GM19397 (cell line): Measurements from ENCODE around the gene CIRBP.
"Not testable (repeated sequence)": the region's sequence is repeated elsewhere in the genome, so short reads cannot be mapped to it uniquely, and the experiment has no call there.

ENCODE experiments used
- ATAC-seq: cut with Tn5 transposase; IDR thresholded peaks from one replicate; pipeline ENCODE4 v1.9.1; 2021; ENCODE audit warnings: mild to moderate bottlenecking, moderate library complexity; ENCODE audit not compliant: unreplicated experiment

Gene CIRBP

DNA sequence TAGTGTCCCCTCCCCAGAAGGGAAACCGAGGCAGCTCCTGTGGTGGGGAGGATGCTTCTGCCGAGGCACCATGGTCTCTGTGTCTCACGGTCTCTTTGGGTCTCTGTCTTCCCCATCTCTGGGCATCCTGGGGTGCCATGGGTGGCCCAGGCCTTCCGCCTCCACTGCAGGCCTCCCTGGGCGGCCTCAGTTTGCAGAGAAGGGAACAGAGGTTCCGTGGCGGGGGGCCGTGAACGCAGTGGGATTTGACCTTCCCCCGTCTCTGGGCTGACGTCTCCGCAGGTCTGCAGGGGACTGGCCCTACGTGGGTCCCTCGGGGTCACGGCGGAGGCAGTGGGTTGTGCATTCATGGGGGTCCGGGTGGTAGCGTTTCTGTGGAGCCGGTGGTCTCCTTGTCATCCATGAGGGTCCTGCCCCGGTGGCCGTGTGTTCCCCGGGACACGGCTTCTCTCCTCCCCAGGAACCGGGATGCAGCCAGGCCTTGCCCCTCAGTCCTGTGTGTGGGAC, 21.1 kb downstream of the CIRBP start:
- no peak for ATAC-seq

DNA sequence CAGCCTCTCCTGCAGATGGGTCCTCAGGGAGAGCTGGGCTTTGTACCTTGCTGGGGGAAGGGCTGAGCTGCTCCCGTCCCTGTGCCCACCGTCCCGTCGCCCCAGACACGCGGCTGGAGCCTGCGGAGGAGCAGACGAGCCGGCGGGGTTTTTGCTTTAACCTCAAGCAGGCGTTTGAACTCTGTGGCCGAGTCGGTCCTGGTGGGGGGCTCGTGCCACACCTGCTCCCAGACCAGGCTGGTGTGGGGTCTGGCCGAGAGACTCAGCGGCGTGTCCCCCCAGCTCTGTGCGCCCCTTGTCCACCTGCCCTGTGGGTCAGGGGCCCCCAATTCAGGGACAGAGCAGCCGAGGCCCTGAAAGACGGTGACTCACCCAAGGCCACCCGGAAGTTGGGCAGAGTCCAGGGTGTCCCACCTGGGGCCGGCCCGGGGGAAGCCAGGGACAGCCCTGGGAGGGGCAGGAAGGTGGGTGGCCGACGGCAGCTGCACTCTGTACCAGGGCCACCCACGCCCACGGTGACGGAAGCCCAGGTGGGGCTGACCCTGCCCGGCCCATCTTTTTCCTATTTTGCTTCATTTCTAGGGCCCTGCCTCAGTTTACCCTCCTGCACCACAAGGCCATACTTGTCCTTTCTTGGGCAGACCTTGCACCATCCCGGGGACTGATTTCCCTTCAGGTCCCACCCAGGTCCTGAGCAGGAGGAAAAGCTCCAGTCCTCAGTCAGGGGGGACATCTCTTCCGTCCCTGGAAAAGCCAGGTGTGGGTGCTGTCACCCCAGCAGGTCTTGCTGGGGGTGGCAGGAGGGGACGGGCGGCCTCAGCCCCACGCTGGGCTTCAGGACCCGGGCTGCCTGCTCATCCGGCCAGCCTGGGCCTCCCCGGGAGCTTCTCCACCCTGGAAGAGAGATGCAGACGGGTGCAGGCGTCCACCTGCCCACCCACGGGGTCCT, 21.8 kb downstream of the CIRBP start:
- no peak for ATAC-seq

DNA sequence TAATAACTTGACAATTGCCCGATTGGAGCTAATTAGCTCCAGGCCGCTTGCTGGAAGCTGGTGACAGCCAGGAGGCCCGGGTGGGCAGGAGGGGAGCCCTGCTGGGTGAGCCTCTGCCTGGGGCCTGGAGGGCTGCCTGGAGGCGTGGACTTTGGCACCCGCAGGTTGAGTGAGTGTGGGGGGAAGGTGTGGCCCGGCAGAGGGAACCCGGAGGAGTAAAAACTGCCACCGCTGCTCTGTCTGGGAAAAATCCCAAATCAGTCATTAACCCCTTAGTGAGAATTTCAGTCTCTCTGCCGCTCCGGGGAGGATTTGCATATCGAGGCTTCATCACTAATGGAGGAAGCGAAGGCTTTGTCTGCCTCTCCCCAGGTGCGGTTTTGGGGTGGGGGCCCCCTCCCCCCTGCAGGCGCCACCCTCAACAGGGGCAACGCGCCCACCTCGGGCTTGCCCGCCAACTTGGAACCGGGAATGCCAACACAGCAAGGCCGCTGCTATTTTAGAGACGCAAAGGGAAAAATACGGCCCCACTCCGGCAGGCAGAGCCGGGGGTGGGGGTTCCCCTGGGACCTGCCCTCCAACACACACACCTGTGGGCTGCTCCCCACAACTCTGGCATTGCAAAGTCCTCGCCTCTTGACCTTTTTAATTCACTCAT, 22.8 kb downstream of the CIRBP start:
- ATAC-seq: no peak

DNA sequence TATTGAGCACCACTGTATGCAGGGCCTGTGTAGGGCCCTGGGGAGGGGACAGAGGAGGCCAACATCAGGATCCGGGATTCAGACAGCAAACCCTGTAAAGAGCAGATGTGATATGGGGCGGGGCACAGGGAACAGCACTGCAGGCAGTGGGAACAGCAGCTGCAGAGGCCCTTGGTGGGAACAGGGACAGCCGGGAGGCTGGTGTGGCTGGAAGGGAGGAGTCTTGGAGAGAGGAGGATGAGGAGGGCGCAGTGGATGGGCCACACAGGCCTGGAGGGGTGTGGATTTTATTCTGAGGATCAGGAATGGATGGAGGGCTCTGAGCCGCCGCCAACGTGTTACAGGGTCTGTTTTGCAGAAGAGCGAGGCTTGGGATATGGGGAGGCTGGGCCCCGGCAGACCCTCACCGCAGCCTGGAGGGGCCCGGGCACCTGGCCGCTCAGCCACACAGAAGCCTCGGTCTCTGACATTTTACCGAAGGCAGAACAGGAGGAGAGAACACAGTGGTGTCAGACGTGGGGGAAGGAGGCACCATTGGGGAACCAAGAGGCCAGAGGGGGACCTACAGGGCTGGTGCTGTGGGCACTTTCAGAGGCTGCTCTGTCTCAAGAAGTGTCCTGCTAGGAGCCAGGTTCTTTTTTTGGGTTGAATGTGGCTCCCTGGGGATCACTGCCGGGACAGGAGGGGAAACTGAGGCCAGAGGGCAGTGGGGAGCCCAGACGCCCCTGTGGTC, 23.5 kb downstream of the CIRBP start:
- ATAC-seq: no peak

DNA sequence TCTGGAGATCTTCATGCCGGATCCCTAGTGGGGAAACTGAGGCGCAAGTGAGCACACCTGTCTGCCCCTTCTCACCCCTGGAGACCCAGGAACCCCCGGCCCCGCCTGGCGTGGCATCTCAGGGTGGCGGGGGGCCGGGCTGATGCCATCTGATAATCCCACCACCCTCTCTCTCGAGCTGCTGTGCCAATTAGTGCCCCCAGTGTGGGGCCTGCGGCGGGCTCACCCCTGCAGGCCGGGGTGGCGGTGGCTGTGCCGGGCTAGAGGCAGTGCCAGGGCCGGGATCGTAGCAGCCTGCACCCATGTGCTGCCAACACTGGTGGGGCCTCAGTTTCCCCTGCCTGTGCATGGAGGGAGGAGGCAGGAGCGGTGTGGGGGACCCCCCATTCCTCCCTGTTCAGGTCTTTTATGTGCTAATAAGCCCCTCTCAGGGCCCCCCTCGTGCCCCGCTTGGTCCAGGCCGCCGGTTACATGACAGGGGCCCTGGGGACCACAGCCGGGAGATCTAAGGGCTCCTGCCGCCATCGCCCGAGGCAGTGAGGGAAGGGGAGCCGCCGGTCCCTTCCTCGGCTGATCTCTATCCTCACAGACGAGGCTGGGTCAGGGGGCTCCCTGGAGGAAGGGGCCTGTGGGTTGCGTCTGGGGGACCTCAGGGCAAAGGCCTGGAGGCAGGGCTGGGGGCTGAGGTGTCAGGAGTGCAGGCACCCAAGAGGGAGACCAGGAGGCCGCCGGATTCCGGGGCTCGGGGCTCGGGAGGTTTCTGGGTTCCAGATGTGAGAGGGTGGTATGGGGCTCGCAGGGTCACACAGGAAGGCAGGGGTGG, 24.9 kb downstream of the CIRBP start:
- ATAC-seq: no peak

DNA sequence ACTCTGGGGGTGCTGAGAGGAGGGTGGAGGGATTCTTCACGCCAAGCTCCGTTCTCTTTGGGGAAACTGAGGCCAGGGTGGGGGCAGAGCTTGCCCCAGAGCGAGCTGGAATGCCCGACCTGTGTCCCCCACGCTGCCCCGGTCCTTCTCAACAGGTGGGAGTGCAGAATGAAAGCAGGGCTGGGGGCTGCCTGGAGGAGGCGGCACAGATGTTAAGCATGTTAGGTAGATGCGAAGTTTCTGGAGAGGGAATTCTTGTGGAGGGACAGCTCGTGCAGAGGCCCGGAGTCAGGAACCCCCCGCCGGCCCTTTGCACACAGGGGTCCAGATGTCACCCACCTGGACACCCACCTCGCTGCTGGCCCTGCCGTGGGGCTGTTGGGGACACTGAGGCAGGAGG, 25.6 kb downstream of the CIRBP start:
- no peak for ATAC-seq

DNA sequence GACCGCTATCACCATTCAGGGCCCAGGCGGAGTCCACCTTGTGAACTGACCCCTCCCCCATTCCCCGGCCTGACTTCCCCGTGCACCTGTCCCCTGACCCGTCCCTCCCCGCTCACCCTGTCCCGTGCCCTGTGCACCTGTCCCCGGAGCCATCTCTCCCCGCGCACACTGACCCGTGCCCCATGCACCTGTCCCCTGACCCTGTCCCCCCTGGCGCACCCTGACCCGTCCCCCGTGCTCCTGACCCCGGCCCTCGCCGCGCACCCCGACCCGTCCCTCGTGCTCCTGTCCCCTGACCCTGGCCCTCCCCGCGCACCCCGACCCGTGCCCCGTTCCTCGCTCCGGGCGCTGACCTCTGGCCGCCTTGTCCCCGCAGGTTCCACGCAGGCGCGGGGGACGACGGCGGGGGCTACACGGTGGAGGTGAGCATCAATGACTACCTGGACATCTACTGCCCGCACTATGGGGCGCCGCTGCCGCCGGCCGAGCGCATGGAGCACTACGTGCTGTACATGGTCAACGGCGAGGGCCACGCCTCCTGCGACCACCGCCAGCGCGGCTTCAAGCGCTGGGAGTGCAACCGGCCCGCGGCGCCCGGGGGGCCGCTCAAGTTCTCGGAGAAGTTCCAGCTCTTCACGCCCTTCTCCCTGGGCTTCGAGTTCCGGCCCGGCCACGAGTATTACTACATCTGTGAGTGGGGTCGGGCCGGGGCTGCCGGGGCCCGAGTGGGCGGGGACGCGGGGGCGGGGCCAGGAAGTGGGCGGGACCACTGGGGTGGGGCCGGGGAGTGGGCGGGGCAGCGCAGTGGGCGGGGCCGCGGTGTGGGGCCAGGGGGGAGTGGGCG, 26.3 kb downstream of the CIRBP start:
- ATAC-seq: no peak

DNA sequence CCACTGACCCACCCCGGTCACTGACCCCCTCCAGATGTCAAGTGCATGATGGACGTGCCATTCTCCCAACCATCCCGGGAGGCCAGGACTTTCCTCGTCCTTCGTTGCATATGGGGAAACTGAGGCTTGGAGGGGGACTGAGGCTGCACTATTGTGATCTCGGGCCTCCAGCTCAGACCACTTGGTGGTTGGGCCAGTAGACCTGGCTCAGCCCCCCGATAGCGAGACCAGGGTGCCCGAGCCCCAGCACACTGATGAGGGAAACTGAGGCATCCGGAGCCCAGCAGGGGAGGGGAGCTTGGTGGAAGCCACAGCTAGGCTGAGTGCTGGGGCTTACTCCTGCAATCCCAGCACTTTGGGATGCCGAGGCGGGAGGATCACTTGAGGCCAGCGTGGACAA, 26.9 kb downstream of the CIRBP start:
- no peak for ATAC-seq

DNA sequence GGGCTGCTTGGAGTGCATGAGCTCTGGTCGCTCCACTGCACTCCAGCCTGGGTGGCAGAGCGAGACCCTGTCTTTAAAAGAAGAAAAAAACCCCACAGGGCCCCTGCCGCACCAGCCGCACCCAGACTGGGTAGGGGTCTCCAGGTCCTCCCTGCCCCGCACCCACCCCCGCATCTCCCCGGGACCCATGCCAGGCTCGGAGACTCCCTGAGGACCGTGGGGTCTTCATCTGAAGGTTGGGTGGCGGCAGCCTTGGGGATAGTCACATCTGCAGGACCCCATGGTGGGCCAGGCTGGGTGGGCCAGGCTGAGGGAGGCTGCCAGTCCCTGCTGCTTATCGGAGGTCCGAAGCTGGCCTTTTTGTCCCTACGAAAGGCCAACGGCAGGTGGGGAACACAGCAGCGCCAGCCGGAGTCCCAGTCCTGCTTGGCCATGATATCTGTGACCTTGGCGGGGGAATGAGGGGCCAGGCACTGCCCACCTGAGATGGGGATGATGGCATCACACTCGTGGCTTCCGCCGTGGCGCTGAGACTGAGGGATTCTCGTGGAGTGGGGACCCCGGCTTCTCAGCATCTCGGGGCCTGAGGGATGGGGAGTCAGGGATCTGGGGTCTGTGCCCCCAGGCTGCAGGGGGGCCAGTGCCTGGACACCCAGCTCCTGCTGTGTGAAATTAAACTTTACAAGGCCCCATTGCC, 27.6 kb downstream of the CIRBP start:
- no peak for ATAC-seq

DNA sequence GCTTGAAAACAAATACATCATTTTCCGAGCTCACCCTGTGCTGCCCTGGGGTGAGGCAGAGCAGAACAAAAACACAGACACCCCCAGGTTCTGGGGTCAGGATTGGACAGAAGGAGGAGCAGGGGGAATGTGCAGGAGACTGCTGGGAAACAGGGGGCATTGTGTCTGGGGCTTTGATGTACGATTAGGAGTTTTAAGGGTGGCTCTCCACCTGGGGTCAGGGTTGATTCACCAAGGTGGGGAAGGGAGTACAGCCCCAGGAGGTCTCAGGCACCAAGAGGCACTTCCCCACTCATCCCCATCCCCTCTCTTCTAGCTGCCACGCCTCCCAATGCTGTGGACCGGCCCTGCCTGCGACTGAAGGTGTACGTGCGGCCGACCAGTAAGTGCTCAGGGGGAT, 29.1 kb downstream of the CIRBP start:
- no peak for ATAC-seq

DNA sequence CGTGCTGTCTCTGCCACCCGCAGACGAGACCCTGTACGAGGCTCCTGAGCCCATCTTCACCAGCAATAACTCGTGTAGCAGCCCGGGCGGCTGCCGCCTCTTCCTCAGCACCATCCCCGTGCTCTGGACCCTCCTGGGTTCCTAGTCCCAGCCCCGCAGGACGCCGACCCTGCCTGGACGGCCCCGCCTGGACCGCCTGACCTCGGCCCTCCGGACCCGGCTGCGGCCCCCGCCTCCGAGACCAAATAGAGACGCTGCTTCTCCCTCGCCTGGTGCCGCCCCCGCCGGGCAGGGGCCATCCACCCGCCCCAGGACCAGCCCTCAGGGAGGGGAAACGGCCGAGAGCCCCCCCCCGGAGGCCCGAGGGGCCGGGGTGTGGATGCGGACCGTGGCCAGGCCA, 30.7 kb downstream of the CIRBP start:
- no peak for ATAC-seq

DNA sequence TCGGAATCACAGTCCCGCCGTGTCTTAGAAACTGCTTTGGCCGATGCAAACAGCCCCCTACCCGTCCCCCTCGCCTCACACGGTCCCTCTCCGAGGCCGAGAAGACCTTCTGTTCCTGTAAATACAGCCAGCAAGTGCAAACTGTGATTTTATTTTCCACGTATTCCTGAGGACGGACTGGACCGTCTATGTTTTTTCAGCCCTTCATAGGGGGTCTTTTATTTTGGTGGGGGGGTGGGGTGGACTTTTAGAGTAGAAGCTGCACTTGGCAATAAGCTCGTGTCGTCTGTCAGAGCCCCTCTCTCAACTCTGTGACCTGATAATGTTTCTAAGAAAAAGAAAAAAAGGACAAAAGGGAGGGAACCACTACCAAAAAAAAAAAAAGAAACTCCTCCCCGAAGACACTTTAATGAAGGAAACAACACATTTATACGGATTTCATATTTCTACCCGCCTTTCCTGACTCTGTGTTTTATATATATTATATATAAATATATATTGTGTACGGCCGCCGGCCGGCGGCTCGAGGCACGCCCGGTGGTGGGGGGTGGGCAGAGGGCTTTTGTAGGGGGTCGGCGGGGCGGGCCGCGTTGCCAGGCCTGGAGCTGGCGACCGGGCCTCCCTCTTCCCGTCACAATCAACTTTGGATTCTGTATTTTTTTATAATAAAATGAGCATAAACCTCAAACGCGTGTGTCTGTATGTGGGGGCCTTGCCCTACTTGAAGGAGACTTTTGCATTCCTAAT, 31.8 kb downstream of the CIRBP start:
- ATAC-seq: no peak

DNA sequence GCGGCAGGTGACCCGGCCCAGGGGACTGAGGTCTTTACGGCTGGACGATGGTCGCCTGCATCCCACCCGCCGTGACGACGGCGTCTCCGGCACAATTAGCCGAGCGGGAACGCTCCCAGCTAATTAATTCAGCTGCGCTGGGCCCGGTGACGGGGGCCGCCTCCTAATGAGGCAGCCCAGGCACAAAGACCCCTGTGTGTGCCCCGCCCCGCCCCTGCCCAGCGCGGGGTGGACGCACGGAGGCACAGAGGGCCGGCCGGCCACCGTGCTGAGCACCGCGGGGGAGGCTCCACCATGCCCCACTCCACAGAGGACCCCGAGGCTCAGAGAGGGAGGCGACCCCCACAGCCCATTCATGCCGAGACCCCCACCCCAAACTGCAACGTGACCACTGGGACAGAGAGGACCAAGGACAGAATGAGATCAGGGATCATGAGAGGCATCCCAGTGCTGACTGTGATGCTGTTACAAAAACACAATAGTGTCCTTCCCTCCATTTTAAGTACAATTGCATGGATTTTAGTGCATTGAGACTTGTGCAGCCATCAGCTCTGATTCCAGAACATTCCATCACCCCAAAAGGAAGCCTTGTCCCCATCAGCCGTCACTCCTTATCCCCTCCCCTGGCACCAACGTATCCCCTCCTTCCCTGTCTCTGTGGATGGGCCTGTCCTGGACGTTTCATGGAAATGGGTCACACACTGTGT, 33.6 kb downstream of the CIRBP start:
- ATAC-seq: no peak

DNA sequence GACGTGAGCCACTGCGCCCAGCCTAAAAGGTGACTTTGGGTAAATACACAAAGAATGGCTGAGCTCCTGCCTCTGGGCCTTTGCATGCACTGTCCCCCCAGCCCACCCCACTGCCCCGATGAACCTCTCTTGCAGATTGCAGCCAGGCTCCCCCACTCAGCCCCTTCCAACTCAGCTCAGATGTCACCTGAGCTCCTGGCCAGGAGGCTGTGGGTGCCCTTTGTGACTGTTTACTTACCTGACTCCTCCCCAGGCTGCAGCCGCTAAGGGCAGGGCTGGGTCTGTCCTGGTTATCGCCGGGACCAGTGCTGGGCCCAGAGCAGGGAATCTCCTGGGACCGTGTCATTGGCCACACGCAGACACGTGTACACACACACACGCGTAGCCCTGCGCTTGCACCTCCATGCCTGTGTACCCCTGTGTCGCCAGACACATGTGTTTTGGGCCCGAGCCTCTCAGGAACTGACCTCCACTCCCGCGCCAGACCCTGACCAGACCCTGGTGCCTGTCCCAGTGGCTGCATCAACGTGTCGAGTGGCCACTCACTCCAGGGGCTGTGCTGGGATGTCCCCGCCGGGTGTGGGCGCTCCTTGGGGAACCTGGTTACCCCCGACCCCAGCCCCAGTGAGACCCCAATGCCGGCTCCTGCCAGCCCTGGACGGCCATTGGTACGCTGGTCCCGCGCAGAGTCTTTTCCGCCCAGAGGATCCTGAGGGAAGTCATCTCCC, 35.2 kb downstream of the CIRBP start:
- ATAC-seq: no peak

DNA sequence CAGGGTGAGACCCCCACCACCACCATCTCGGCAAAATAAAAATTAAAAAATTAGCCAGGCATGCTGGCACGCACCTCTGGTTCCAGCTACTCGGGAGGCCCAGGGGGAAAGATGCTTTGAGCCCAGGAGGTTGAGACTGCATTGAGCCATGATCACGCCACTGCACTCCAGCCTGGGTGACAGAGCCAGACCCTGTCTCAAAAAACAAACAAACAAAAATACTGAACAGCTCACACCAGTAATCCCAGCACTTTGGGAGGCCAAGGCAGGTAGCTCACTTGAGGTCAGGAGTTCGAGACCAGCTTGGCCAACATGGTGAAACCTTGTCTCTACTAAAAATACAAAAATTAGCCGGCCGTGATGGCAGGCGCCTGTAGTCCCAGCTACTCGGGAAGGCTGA, 36.2 kb downstream of the CIRBP start:
- not testable (repeated sequence) for ATAC-seq

DNA sequence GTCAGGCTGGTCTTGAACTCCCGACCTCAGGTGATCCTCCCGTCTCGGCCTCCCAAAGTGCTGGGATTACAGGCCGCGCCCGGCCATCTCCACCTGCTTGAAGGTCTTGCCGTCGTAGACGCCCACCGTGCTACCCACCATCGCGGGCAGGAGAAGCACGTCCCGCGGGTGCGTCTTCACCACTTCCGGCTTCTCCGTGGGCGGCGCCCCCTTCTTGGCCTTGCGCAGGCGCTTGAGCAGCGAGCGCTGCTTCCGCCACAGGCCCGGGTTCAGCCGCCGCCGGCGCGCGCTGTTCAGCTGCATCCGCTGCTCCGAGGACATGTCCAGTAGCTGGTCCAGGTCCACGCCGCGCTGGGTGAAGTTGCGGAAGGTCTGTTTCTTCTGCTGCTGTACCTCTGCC, 38.2 kb downstream of the CIRBP start:
- ATAC-seq: no peak

DNA sequence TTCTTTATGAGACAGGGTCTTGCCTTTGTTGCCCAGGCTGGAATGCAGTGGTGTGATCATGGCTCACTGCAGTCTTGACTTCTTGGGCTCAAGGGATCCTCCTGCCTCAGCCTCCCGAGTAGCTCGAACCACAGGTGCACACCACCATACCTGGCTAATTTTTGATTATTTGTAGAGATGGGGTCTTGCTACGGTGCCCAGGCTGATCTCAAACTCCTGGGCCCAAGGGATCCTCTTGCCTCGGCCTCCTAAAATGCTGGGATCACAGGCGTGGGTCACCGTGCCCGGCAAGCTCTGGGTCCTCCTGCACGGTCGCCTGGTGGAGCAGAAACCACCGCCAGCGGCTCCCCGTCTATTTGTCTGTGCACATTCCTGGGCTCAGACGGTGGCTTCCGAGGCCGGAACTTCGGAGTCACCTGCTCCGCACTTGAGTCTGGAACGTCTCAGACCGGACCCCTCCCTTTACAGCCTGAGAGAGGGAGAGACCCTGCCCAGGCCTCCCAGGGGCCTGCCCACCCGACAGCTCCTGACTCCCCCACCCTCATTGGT, 38.7 kb downstream of the CIRBP start:
- no peak for ATAC-seq
